ENCODE results near the gene LSM10.

GRCh38 chr1:36344395-36344680 is 53.4 kb downstream of the LSM10 start:
- TF ChIP-seq POLR2A (IDR thresholded peaks at IDR 0.05): no peak
- TF ChIP-seq CTCF (IDR thresholded peaks at IDR 0.05): no peak
